Measurements from ENCODE around the gene NKIRAS1.

DNA sequence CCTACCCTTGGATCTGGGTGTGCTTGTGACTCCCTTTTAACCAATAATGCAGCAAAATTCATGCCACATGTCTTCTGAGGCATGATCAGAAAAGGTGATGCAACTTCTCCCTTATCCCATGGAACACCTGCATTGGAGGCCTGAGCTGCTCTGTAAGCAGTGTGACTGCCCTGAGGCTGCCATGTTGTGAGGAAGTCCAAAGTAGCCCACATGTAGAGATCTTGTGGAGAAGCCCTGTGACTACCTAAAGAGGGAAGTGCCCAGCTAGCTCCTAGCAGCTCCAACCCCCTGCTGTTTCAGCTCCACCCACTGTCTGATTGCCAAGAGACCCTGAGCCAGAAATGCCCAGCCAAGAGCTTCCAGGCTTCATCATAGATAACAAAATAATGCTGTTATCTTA lies 21.9 kb upstream of the NKIRAS1 start:
- TF ChIP-seq, protein P1, sequence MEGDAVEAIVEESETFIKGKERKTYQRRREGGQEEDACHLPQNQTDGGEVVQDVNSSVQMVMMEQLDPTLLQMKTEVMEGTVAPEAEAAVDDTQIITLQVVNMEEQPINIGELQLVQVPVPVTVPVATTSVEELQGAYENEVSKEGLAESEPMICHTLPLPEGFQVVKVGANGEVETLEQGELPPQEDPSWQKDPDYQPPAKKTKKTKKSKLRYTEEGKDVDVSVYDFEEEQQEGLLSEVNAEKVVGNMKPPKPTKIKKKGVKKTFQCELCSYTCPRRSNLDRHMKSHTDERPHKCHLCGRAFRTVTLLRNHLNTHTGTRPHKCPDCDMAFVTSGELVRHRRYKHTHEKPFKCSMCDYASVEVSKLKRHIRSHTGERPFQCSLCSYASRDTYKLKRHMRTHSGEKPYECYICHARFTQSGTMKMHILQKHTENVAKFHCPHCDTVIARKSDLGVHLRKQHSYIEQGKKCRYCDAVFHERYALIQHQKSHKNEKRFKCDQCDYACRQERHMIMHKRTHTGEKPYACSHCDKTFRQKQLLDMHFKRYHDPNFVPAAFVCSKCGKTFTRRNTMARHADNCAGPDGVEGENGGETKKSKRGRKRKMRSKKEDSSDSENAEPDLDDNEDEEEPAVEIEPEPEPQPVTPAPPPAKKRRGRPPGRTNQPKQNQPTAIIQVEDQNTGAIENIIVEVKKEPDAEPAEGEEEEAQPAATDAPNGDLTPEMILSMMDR (IDR thresholded peaks at IDR 0.05 in 2 of 3, conservative IDR thresholded peaks at IDR 0.05 in 1 of 3; ENCODE audit: borderline replicate concordance in 1 of 3, insufficient read depth in 1 of 3, low read depth in 2 of 3, low read length in 2 of 3), result no peak
- no peak for TF ChIP-seq POLR2AphosphoS5 (IDR thresholded peaks at IDR 0.05; ENCODE audit: low read depth, low read length)
- TF ChIP-seq SRF (IDR thresholded peaks at IDR 0.05; ENCODE audit: low read depth), result no peak
- no peak for TF ChIP-seq POLR2A (IDR thresholded peaks at IDR 0.05; ENCODE audit: borderline replicate concordance, extremely low read depth, insufficient read depth, insufficient read length)
- TF ChIP-seq RAD21 (IDR thresholded peaks at IDR 0.05; ENCODE audit: low read depth), result no peak
- TF ChIP-seq EZH2phosphoT487 (IDR thresholded peaks at IDR 0.05; ENCODE audit: borderline replicate concordance), result no peak
- no peak for TF ChIP-seq YY1 (IDR thresholded peaks at IDR 0.05; ENCODE audit: extremely low read depth, insufficient replicate concordance, low read depth, low read length)

Measured in HCT116 (cell line).